Nephron (organoid): ENCODE measurements around the gene DIP2C.
A peak's percentile ranks its signal among the peaks of the same experiment; 100 is the strongest.

Experiments used
- H3K27ac Mint-ChIP-seq, 3 experiments: 2 replicates each; pipeline ENCODE4 v1.8.0; 2020; ENCODE audit warnings: mixed read lengths in 3 of 3, mild to moderate bottlenecking in 2 of 3, moderate library complexity in 1 of 3
- H3K27me3 Mint-ChIP-seq: 2 replicates; pipeline ENCODE4 v1.8.0; 2021; ENCODE audit warnings: low read depth, mild to moderate bottlenecking, moderate library complexity, mixed read lengths
- H3K36me3 Mint-ChIP-seq: 2 replicates; pipeline ENCODE4 v1.8.0; 2020; ENCODE audit warnings: low read depth, mixed read lengths
- H3K4me1 Mint-ChIP-seq: 2 replicates; pipeline ENCODE4 v1.8.0; 2020; ENCODE audit warnings: mixed read lengths
- H3K4me3 Mint-ChIP-seq, 3 experiments: 2 replicates each; pipeline ENCODE4 v1.8.0; 2020; ENCODE audit warnings: mild to moderate bottlenecking in 3 of 3, mixed read lengths in 3 of 3, moderate library complexity in 2 of 3
- H3K9me3 Mint-ChIP-seq: 2 replicates; pipeline ENCODE4 v1.8.0; 2020; ENCODE audit warnings: mixed read lengths
- CTCF ChIP-seq, 3 experiments: fragments of 200-600 bp; sonication (generic); IDR thresholded peaks; one replicate each; pipeline ENCODE4 v1.5.0; 2021; ENCODE audit warnings: antibody characterized with exemption in 3 of 3; ENCODE audit not compliant: unreplicated experiment in 3 of 3

The DIP2C gene

GRCh38 chr10:662686-663465, 26.6 kb downstream of the DIP2C start:
- peaks cover 51% of the 10 kb centered on the region for H3K4me1 Mint-ChIP-seq
- peak overlapping the region in 2 of 3 experiments; percentile 13 for H3K27ac Mint-ChIP-seq
- no peaks in the 10 kb centered on the region for H3K9me3 Mint-ChIP-seq
- no peaks in the 10 kb centered on the region for H3K27me3 Mint-ChIP-seq
- H3K4me3 Mint-ChIP-seq, result no peak overlapping the region
- H3K36me3 Mint-ChIP-seq, result no peaks in the 10 kb centered on the region
- TF ChIP-seq CTCF (IDR thresholded peaks at IDR 0.05; ENCODE audit: unreplicated experiment in 3 of 3), result no peak

DNA sequence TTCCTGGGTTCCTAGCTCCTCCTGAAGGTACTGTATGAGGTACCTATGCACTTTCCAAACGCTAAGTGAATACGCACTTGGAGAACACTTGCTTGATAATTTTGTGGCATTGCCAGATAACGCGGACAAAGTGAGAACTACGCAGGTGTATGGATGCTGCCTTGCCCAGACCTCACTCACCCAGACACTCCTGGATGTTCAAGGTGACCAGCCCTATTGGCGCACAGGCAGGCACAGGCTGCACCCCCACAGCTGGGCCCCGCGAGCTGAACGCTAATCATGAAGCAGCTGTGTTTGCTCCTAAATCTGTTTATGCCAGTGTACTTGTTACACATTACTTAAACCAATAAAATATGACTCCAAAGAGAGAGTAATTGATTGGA, 27.3 kb downstream of the DIP2C start:
- Mint-ChIP-seq H3K27ac (peak overlapping the region; percentile 4 to 63 (median 26)), H3K9me3 (no peaks in the 10 kb centered on the region), H3K36me3 (no peaks in the 10 kb centered on the region), H3K27me3 (no peaks in the 10 kb centered on the region), H3K4me3 (no peak overlapping the region), H3K4me1 (peaks cover 51% of the 10 kb centered on the region)
- no peak for TF ChIP-seq CTCF (IDR thresholded peaks at IDR 0.05; ENCODE audit: unreplicated experiment in 3 of 3)

GRCh38 chr10:661597-662222, 27.8 kb downstream of the DIP2C start:
- Mint-ChIP-seq H3K4me1 (peaks cover 51% of the 10 kb centered on the region), H3K9me3 (no peaks in the 10 kb centered on the region), H3K27me3 (no peaks in the 10 kb centered on the region), H3K27ac (peak overlapping the region; percentile 4 to 63 (median 26)), H3K36me3 (no peaks in the 10 kb centered on the region), H3K4me3 (peak overlapping the region in 1 of 3 experiments; percentile 2)
- no peak for TF ChIP-seq CTCF (IDR thresholded peaks at IDR 0.05; ENCODE audit: unreplicated experiment in 3 of 3)

- no peaks in the 10 kb centered on the region for H3K36me3 Mint-ChIP-seq
- H3K4me1 Mint-ChIP-seq, result peaks cover 51% of the 10 kb centered on the region
- H3K4me3 Mint-ChIP-seq, result no peak overlapping the region
- no peak for TF ChIP-seq CTCF (IDR thresholded peaks at IDR 0.05; ENCODE audit: unreplicated experiment in 3 of 3)
- no peaks in the 10 kb centered on the region for H3K9me3 Mint-ChIP-seq
- no peaks in the 10 kb centered on the region for H3K27me3 Mint-ChIP-seq
- H3K27ac Mint-ChIP-seq, result peak overlapping the region; percentile 26 to 63 (median 26)
Observed at GRCh38 chr10:660970-661596, 28.4 kb downstream of the DIP2C start.

DNA sequence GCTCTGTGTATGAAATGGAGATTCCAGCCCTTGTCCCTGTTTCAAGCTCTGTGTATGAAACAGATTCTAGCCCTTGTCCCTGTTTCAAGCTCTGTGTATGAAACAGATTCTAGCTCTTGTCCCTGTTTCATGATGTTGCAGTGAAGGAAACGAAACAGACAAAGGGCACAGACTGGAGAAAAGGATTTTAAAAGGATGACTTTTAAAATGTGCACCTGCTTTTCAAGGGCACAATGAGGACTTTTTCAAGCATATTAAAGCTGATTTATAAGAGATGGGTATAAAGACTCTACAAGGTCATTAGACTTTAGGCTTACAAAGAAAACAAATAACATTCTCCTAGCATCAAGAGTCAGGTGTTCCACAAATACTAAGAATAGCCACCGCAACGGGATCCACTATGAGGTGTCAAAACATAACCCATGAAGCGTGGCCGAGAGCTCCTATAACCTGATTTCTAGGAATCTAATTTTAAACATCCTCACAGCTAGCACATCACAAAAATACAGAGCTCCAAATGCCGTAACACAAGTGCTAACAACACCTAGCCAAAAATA, 29.0 kb downstream of the DIP2C start:
- peak overlapping the region in 2 of 3 experiments; percentile 26 to 63 for H3K27ac Mint-ChIP-seq
- H3K4me3 Mint-ChIP-seq, result no peak overlapping the region
- no peak for TF ChIP-seq CTCF (IDR thresholded peaks at IDR 0.05; ENCODE audit: unreplicated experiment in 3 of 3)
- H3K4me1 Mint-ChIP-seq, result peaks cover 48% of the 10 kb centered on the region
- H3K36me3 Mint-ChIP-seq, result no peaks in the 10 kb centered on the region
- H3K9me3 Mint-ChIP-seq, result no peaks in the 10 kb centered on the region
- H3K27me3 Mint-ChIP-seq, result no peaks in the 10 kb centered on the region
